UCSD-AML1 (cell line): ENCODE measurements around the gene KLF13.

Experiments used
- DNase-seq: peaks from one replicate; lab custom pipeline; 2025; ENCODE audit not compliant: unreplicated experiment; lab: John Stamatoyannopoulos, UW

KLF13 gene

GRCh38 chr15:31326156-31326874, at the start of gene KLF13:
KLF13 (plus strand) TSS chr15:31326835; CDS start chr15:31327213, 378 bp downstream.
- peak; percentile 100 for DNase-seq

GRCh38 chr15:31277335-31278060, 49.1 kb upstream of the KLF13 start:
- no peak for DNase-seq

GRCh38 chr15:31278061-31278445, 48.6 kb upstream of the KLF13 start:
- DNase-seq: no peak

GRCh38 chr15:31278544-31279220, 48.0 kb upstream of the KLF13 start:
- no peak for DNase-seq

- no peak for DNase-seq
Observed at GRCh38 chr15:31279221-31280045, 47.2 kb upstream of the KLF13 start.

GRCh38 chr15:31280046-31280830, 46.4 kb upstream of the KLF13 start:
- no peak for DNase-seq

GRCh38 chr15:31280831-31281216, 45.8 kb upstream of the KLF13 start:
- no peak for DNase-seq

GRCh38 chr15:31283043-31283442, 43.6 kb upstream of the KLF13 start:
- no peak for DNase-seq

GRCh38 chr15:31285772-31286261, 40.8 kb upstream of the KLF13 start:
- no peak for DNase-seq

GRCh38 chr15:31291048-31291578, 35.5 kb upstream of the KLF13 start:
- no peak for DNase-seq

GRCh38 chr15:31292391-31293015, 34.1 kb upstream of the KLF13 start:
- no peak for DNase-seq

- no peak for DNase-seq
Observed at GRCh38 chr15:31293655-31294054, 33.0 kb upstream of the KLF13 start.

- no peak for DNase-seq
Observed at GRCh38 chr15:31294067-31294466, 32.6 kb upstream of the KLF13 start.

- DNase-seq: no peak
Observed at GRCh38 chr15:31295658-31296057, 31.0 kb upstream of the KLF13 start.

- no peak for DNase-seq
Observed at GRCh38 chr15:31296219-31296645, 30.4 kb upstream of the KLF13 start.

GRCh38 chr15:31296646-31297574, 29.7 kb upstream of the KLF13 start:
- DNase-seq: no peak

GRCh38 chr15:31297575-31298456, 28.8 kb upstream of the KLF13 start:
- DNase-seq: no peak
